HL-60 (cell line): ENCODE results near the gene UST.

ENCODE experiments used
- DNase-seq, 2 experiments: peaks; one replicate each; pipeline ENCODE4 v3.0.0-alpha.2; 2010 to 2020; ENCODE audit warnings: low read depth in 1 of 2, low spot score in 1 of 2
- H3K27ac ChIP-seq: fragments of 250-450 bp; sonication (Bioruptor Pico); replicated peaks from 2 replicates; pipeline ENCODE4 v1.5.1; 2020; ENCODE audit warnings: mild to moderate bottlenecking, moderate library complexity
- H3K27me3 ChIP-seq: fragments of 250-450 bp; sonication (Bioruptor Pico); 2 replicates; pipeline ENCODE4 v1.5.1; 2021; ENCODE audit warnings: mild to moderate bottlenecking, moderate library complexity; ENCODE audit not compliant: insufficient read depth, poor library complexity, severe bottlenecking
- H3K4me3 ChIP-seq: replicated peaks from 2 replicates; pipeline ENCODE4 v1.5.1; 2011; ENCODE audit warnings: mild to moderate bottlenecking, control low read depth, low read length; ENCODE audit not compliant: insufficient read depth
- GABPA ChIP-seq: IDR thresholded peaks from 2 replicates; pipeline ENCODE4 v1.6.1; 2012; ENCODE audit warnings: low read depth
- POLR2AphosphoS5 ChIP-seq: IDR thresholded peaks from 2 replicates; pipeline ENCODE4 v1.6.1; 2012; ENCODE audit warnings: low read depth
- SPI1 ChIP-seq: IDR thresholded peaks from 2 replicates; pipeline ENCODE4 v1.6.1; 2012; ENCODE audit warnings: low read depth, mild to moderate bottlenecking, borderline replicate concordance
- TF ChIP-seq, protein P1 (sequence below): IDR thresholded peaks from one replicate; pipeline ENCODE4 v1.5.1; 2011; ENCODE audit warnings: low read length, control low read depth, inconsistent platforms; ENCODE audit not compliant: insufficient read depth
- TF ChIP-seq, protein P2 (sequence below): IDR thresholded peaks from 2 replicates; pipeline ENCODE4 v1.6.1; 2012; ENCODE audit warnings: low read depth; ENCODE audit not compliant: insufficient replicate concordance

Gene UST

DNA sequence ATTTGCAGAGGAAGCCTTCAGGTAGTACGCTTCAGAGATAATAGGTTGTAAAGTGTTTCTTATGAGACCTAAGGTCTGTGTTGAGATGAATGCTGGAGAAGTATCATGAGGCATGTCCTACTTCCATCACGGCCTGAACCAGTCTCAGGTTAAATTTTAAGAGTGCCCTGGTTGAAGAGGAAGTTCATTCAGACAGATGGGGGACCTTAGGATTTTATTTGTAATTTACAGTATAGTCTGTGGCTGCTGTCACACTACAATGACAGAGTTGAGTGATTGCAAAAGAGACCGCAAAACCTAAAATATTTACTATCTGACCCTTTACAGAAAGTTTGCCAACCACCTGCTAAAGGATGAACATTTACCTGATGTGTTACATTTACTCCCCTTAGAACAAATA, 70.9 kb downstream of the UST start:
- Histone ChIP-seq H3K4me3 (no peak overlapping the region), H3K27ac (no peak overlapping the region), H3K27me3 (peaks cover 2% of the 10 kb centered on the region)
- no peak for DNase-seq
- TF ChIP-seq SPI1 (no peak), GABPA (no peak), POLR2AphosphoS5 (no peak)
- TF ChIP-seq, protein P1, sequence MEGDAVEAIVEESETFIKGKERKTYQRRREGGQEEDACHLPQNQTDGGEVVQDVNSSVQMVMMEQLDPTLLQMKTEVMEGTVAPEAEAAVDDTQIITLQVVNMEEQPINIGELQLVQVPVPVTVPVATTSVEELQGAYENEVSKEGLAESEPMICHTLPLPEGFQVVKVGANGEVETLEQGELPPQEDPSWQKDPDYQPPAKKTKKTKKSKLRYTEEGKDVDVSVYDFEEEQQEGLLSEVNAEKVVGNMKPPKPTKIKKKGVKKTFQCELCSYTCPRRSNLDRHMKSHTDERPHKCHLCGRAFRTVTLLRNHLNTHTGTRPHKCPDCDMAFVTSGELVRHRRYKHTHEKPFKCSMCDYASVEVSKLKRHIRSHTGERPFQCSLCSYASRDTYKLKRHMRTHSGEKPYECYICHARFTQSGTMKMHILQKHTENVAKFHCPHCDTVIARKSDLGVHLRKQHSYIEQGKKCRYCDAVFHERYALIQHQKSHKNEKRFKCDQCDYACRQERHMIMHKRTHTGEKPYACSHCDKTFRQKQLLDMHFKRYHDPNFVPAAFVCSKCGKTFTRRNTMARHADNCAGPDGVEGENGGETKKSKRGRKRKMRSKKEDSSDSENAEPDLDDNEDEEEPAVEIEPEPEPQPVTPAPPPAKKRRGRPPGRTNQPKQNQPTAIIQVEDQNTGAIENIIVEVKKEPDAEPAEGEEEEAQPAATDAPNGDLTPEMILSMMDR: no peak
- TF ChIP-seq, protein P2, sequence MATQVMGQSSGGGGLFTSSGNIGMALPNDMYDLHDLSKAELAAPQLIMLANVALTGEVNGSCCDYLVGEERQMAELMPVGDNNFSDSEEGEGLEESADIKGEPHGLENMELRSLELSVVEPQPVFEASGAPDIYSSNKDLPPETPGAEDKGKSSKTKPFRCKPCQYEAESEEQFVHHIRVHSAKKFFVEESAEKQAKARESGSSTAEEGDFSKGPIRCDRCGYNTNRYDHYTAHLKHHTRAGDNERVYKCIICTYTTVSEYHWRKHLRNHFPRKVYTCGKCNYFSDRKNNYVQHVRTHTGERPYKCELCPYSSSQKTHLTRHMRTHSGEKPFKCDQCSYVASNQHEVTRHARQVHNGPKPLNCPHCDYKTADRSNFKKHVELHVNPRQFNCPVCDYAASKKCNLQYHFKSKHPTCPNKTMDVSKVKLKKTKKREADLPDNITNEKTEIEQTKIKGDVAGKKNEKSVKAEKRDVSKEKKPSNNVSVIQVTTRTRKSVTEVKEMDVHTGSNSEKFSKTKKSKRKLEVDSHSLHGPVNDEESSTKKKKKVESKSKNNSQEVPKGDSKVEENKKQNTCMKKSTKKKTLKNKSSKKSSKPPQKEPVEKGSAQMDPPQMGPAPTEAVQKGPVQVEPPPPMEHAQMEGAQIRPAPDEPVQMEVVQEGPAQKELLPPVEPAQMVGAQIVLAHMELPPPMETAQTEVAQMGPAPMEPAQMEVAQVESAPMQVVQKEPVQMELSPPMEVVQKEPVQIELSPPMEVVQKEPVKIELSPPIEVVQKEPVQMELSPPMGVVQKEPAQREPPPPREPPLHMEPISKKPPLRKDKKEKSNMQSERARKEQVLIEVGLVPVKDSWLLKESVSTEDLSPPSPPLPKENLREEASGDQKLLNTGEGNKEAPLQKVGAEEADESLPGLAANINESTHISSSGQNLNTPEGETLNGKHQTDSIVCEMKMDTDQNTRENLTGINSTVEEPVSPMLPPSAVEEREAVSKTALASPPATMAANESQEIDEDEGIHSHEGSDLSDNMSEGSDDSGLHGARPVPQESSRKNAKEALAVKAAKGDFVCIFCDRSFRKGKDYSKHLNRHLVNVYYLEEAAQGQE: no peak

DNA sequence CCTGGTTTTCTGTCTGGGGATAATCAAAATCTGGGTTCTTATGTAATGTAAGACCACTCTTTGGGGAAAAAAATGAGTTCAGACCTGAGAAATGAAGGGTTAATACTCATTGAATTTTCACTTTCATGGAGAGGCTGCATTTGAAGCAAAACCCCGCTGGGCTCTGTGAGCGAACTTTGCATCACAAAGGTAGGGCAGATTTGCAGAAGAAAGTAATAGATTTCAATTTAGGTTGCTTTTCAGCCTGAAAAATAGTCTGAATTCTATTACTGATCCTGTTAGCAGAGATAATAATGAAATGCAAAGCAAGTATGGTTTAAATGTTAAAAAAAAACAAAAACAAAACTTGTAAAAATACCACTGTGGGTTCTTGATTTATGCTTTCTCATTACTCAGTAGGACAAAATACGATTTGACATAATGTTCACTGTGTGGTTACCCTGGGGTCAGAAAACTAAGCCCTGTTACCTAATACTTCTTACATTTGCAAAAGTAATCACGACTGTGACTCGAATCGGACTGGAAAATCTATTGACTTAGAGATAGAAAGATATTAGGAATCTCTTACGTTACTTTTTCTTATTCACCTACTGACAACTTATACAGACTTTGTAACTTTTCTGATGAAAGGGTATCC, 72.2 kb downstream of the UST start:
- Histone ChIP-seq H3K27me3 (peaks cover 2% of the 10 kb centered on the region), H3K4me3 (no peak overlapping the region), H3K27ac (no peak overlapping the region)
- no peak for DNase-seq
- TF ChIP-seq SPI1: no peak

DNA sequence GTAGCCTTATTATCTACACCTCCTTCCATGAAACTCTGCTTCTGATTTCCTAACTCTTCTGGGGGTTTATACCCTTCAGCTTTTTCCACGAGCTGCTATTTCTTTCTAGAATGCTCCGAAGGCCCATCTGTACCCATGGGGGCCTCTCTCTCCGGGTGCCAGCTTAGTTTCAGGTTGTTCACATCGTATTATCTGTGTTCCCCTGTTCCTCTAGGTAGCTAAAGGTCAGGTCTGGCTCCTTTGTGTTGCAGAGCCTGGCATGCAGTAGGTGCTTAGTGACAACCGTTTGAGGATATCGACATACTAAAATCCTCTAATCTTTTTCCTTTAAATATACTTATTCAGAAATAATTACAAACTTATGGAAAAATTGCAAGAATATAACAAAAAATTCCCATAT, 73.0 kb downstream of the UST start:
- no peak for TF ChIP-seq POLR2AphosphoS5
- TF ChIP-seq, protein P1: no peak
- TF ChIP-seq, protein P2: no peak
- TF ChIP-seq GABPA: no peak
- TF ChIP-seq SPI1: no peak
- DNase-seq: no peak
- Histone ChIP-seq H3K4me3 (no peak overlapping the region), H3K27ac (no peak overlapping the region), H3K27me3 (peaks cover 2% of the 10 kb centered on the region)

DNA sequence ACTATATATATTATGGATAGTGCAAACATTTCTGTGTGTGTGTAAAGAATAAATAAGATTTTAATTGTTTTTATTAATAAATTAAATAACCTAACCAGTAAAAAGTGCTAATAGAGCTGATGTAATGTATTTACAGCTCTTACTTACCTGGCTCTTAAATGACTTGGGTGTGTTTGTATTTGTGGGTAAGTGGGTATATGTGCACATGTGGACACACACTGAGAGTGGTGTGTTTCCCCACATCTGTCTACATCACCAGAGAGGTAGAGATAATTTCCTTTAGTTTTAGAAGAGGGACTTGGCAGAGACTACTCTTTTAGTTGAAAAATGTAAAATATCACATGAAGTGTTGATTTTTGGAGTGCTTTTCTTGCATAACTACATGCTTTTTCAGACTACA, 76.0 kb downstream of the UST start:
- Histone ChIP-seq H3K4me3 (no peak overlapping the region), H3K27me3 (peaks cover 2% of the 10 kb centered on the region), H3K27ac (no peak overlapping the region)
- DNase-seq: no peak
- TF ChIP-seq, protein P2: no peak
- TF ChIP-seq GABPA (no peak), POLR2AphosphoS5 (no peak), SPI1 (no peak)
- TF ChIP-seq, protein P1: no peak
